Measurements from ENCODE around the gene GNAO1.

DNA sequence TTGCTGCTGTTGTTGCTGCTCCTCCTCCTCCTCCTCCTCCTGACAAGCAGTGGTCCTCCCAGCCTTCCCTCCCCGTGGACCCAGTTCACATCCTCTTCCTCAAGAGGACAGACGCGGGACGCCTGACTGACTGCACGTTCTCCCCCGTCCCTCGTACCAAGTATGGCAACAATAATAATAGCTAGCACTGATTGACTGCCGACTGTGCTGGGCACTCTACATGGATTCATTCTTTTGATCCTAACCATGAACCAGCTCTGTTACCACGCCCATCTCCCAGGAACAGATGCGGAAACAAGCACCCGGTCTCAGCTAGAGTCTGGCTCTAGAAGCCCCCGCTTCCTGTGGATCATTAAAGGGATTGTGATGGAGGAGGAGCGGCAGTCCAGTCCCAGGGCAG, 78.0 kb downstream of the GNAO1 start:
- TF ChIP-seq, protein P1, sequence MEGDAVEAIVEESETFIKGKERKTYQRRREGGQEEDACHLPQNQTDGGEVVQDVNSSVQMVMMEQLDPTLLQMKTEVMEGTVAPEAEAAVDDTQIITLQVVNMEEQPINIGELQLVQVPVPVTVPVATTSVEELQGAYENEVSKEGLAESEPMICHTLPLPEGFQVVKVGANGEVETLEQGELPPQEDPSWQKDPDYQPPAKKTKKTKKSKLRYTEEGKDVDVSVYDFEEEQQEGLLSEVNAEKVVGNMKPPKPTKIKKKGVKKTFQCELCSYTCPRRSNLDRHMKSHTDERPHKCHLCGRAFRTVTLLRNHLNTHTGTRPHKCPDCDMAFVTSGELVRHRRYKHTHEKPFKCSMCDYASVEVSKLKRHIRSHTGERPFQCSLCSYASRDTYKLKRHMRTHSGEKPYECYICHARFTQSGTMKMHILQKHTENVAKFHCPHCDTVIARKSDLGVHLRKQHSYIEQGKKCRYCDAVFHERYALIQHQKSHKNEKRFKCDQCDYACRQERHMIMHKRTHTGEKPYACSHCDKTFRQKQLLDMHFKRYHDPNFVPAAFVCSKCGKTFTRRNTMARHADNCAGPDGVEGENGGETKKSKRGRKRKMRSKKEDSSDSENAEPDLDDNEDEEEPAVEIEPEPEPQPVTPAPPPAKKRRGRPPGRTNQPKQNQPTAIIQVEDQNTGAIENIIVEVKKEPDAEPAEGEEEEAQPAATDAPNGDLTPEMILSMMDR (optimal IDR thresholded peaks at IDR 0.05 in 1 of 3, IDR thresholded peaks at IDR 0.05 in 1 of 3, conservative IDR thresholded peaks at IDR 0.05 in 1 of 3; ENCODE audit: extremely low read depth in 1 of 3, insufficient read depth in 2 of 3, low read length in 3 of 3) = no peak
- no peak for TF ChIP-seq EZH2 (IDR thresholded peaks at IDR 0.05; ENCODE audit: low read length)

All from keratinocyte (primary cell).